DMS53 treated with DMSO at 0.1 percent for 48 hours (cell line): ENCODE data around the gene EBI3.
"Not testable (repeated sequence)": the region's sequence is repeated elsewhere in the genome, so short reads cannot be mapped to it uniquely, and the experiment has no call there.

ENCODE experiments used
- DNase-seq: peaks from one replicate; lab custom pipeline; 2025; ENCODE audit not compliant: unreplicated experiment; lab: John Stamatoyannopoulos, UW

The EBI3 gene

GRCh38 chr19:4229179-4229931, at the start of gene EBI3:
Gene EBI3, plus strand, starts transcription at chr19:4229523. Its CDS starts 28 bp downstream, at chr19:4229551.
- DNase-seq: no peak

DNA sequence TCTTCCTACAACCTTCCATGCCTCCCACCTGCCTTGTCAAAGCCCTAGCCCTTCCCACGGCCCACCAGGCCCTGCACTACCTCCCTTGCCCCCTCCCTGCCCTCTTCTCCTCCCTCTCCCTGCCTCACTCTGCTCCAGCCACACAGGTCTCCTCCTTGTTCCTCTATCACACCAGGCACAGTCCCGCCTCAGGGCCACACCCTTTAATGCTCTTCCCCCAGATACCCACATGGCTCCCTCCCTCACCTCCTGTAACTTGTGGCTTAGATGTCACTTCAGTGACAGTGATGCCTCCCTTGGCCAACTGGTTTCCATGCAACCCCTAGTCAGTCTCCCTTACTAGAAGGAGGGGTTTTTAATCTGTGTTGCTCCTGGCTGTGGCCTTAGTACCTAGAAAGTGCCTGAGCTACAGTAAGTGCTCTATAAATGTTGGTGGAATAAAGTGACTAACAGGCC, 48.2 kb upstream of the EBI3 start:
- DNase-seq: no peak

GRCh38 chr19:4182084-4182810, 47.1 kb upstream of the EBI3 start, which contains the start of the genes ANKRD24 and SIRT6:
Gene ANKRD24, plus strand, starts transcription at chr19:4182689. Its CDS starts 3,737 bp downstream, at chr19:4186426.
Gene SIRT6, minus strand, starts transcription at chr19:4182563. Its CDS starts 24 bp downstream, at chr19:4182539.
- peak; percentile 81 for DNase-seq

GRCh38 chr19:4183967-4184717, 45.2 kb upstream of the EBI3 start:
- no peak for DNase-seq

- DNase-seq: no peak
These were observed 44.5 kb upstream of the EBI3 start for GRCh38 chr19:4184718-4185352.

DNA sequence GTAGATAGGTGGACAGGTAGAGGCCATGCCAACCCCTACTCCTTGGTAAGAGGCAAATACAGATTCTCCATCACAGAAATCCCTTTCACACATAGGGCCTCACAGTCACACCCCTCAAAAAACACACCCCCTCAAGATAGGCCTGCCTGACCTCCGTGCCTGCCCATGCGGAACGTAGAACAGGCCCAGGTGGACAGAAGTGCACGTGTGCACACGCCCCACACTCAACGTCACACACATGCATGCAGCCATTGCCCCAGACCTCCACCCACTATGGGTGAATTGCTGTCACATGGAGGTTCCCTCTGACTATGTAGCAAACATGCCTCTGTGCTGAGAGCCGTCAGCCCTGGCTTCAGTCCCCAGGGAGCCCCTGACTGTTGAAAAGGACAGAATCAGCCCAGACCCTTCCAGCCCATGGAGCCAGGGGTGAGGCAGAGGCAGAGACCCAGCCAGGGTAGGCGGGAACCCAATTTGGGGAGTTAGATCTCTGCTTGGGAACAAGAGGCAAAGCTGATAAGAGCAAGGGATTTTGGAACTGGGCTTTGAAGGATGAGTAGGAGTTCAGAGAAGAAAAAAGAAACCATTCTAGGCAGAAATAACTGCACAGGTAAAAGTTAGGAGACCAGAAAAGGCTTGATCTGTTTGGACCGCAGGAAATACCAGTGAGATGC, 43.8 kb upstream of the EBI3 start:
- no peak for DNase-seq

DNA sequence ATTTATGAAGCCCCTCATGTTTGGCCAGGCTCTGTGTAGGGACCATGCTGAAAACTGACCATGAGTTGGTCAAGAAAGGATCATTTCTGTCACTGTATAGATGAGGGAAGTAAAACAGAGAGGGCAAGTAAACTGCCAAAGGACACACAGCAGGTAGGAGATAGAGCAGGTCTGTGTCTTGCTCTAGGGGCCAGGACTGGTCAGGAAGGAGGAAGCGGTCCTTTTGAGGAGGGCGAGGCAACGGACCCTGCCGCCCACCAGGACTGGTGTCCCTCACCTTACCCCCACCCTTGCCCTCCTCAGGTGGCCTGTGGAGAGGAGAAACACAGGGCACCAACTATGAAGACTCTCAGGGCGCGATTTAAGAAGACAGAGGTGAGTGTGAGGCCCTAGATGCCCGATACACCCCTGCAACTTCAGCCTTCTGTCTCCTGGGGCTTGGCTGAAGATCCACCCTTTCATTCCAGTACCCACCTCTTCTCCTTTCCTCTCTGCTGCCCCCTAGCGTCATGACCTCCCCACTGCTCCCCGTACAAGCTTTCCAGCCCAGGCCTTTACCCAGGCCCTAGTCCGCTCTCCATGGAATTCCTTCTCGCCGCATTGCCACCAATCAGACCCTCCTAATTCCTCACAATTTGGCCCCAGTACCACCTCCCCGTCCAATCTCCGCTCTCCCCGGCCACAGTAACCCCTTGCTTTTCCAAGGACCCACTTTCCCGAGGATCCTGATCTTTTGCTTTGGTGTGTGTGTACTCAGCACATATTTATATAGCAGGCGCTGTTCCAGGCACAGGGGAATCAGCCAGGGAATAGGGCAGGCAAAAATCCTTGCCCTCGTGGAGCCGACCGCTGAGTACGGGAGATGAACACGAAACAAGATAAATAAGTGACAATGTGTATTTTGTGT, 43.0 kb upstream of the EBI3 start:
- peak; percentile 20 for DNase-seq

- no peak for DNase-seq
These were observed 41.8 kb upstream of the EBI3 start for GRCh38 chr19:4187313-4188122.

GRCh38 chr19:4189641-4190040, 39.7 kb upstream of the EBI3 start:
- DNase-seq: no peak

- DNase-seq: not testable (repeated sequence)
These were observed 36.8 kb upstream of the EBI3 start for GRCh38 chr19:4192537-4192936.

GRCh38 chr19:4194353-4194752, 35.0 kb upstream of the EBI3 start:
- no peak for DNase-seq

DNA sequence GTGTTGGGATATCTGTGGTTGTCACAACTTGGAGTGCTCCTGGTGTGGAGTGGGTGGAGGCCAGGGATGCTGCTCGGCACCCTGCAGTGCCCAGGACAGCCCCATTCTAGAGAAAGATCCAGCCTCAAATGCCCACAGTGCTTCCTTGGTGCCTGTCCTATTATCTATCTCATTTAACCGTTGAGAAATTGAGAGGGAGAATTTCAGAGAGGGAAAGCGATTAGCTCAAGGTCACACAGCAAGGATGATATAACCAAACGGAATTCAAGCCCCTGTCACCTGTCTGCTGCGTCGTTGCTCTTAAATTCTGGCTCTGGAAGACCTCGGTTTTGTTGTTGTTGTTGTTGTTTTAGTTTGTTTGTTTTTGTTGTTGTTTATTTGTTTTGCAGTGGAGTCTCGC, 33.3 kb upstream of the EBI3 start:
- no peak for DNase-seq

DNA sequence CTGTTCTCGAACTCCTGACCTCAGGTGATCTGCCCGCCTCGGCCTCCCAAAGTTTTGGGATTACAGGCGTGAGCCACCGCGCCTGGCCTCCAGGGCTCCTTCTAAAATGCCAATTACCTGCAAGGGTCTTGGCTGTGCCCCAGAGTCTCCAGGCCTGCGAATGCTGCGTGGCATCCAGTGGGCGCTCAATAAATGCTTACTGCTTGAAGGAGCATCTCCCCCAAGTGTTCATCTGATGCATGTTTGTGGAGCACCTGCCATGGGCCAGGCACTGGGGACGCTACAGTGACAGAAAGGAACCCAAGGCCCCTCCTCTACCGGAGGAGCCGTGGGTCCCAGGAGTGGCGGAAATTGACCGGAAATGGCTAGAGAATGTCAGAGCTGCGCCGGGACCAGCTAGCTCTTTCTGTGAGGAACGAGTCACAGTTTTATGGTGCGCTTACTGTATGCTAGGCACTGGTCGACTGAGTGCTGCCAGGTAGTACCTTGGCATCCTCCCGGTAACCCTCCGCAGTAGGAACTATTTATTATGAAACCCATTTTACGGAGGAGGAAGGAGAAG, 32.7 kb upstream of the EBI3 start:
- no peak for DNase-seq

DNA sequence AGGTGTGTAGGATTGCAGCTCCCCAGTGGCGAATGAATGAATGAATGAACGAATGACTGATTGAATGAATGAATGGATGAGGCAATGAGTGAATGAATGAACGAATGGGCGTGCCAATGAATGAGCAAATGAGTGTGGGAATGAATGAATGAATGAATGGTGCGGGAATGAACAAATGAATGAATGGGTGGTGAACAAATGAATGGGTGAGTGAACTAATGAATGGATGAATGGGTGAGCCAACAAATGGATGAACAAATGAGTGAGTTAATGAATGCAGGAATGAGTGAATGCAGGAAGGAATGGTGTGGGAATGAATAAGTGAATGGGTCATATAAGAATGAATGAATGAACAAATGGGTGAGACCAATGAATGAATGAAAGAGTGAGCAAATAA, 32.1 kb upstream of the EBI3 start:
- no peak for DNase-seq

DNA sequence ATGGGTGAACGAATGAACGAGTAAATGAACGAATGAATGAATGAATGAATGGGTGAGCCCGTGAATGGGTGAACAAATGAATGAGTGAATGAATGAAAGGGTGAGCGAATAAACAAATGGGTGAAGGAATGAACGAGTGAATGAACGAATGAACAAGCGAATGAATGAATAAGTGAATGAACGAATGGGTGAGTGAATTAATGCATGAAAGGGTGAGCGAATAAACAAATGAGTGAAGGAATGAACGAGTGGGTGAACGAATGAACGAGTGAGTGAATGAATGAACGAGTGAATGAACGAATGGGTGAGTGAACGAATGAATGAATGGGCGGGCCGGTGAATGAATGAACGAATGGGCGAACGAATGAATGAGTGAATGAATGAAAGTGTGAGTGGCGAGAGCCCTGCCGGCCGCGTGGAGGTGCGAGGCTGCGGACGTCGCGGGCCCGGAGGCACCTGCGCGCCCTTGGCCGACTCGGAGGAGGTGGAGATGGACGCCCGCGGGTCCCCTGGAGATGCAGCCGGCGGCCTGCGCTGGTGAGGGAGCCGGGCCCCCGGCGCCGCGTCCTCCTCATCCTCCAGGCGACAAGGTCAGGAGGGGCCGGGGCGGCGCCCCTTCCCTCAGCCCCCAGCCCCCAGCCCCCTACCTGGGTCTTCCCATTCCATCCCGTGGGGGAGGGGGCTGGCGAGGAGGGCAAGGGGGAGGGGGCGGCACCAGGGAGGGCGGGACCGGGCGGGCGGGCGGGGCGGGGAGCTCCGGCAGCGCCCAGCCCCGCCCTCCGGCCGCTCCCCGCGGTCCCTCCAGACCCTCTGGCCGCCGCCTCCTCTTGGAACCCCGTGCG, 31.5 kb upstream of the EBI3 start:
- DNase-seq: no peak

DNA sequence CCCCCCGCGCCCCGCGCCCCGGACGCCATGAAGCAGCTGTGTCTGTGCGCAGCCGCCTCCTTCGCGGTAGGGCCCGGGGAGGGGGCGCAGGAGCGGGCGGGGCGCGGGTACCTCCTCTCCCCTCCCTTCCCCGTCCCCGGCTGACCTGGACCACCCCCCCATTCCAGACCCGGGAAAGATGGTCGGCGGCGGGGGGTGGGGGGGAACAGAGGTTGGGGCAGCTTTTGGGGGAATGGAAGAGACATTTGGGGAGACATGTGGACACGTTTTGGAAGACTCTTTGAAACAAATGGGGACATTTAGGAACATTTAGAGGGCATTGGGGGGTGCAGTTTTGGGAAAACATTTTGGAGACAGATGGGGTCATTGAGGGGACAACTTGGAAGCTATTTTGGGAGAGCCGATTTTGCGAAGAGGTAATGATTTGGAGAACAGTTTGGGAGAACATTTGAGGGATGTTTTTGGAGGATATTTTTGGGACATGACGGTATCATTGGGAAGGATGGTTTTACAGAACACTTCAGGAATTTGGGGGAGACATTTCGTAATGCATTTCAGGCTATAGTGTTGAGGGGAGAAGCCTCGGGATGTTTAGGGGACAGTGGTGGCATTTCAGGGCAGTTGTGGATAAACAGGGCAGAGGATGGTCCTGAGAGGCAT, 30.7 kb upstream of the EBI3 start:
- DNase-seq: no peak
